GM19395 (cell line): ENCODE results near the gene COX7A2.
A peak's percentile ranks its signal among the peaks of the same experiment; 100 is the strongest.

Experiments used
- ATAC-seq: cut with Tn5 transposase; IDR thresholded peaks from one replicate; pipeline ENCODE4 v1.9.1; 2021; ENCODE audit warnings: mild to moderate bottlenecking, moderate library complexity; ENCODE audit not compliant: unreplicated experiment

COX7A2 gene

GRCh38 chr6:75268988-75269354 lies 25.4 kb upstream of the COX7A2 start:
- no peak for ATAC-seq

- ATAC-seq, result no peak
These were observed 24.8 kb upstream of the COX7A2 start for GRCh38 chr6:75268121-75268987.

- no peak for ATAC-seq
These were observed 23.9 kb upstream of the COX7A2 start for GRCh38 chr6:75267461-75267860.

DNA sequence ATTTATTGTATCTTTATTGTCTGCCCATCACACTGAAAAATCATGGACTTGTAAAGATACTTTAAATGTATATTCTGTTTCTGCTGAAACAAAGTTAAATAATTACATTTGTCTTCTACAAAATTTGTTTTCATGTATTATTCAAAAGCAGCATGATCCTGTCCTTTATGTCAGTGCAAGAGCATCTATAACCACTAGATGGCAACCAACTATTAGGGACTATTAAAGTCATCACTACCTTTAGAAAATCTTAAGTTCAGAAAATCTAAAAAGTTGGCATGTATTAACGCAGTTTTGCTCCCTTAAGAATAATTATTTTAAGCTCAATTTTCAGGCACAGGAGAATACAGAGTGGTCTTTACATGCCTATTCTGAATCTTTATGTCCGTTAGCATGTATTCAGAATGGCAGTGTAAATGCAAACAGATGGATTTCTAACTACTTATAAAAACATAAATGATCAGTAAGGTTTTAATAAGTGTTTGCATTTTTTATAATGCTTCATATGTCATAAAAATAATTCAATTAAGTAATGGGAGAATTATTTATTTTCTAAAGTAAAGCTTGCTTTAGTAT lies 23.2 kb upstream of the COX7A2 start:
- ATAC-seq, result peak; percentile 78

- no peak for ATAC-seq
These were observed 19.8 kb upstream of the COX7A2 start for GRCh38 chr6:75263401-75263750.

DNA sequence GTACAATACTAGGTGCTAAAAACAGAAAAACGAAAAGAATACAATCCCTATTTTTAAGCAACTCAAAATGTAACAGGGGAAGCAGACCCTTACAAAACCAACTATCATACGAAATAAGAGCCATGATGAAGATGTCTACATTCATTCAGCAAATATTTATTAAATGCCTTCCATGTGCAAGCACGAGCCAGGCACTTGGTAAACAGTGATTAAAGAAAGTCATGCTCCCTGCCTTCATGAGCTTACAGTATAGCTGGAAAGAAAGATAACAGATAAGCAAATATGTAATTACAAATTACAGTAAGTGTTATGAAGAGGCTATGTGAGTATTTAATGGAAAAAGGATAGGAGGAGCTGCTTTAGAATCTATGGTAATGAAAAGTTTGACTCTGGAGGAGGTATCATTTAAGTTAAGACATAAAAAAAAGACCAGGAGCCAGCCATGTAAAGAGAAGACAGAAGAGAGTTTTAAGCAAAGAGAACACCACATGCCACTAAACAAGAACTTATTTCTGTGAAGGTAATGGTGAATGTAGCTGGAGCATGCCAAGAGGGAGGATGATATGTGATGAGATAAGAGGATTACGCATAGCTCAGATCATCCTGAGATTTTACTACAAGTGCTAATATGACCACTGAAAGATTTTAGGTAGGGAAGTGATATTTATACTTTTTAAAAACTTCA lies 19.3 kb upstream of the COX7A2 start:
- no peak for ATAC-seq

- no peak for ATAC-seq
These were observed 17.7 kb upstream of the COX7A2 start for GRCh38 chr6:75261299-75261698.

- no peak for ATAC-seq
These were observed 13.9 kb upstream of the COX7A2 start for GRCh38 chr6:75257343-75258087.

- no peak for ATAC-seq
These were observed 7.0 kb upstream of the COX7A2 start for GRCh38 chr6:75250552-75250951.

- no peak for ATAC-seq
These were observed 6.2 kb upstream of the COX7A2 start for GRCh38 chr6:75249837-75250236.

GRCh38 chr6:75246386-75246785 lies 2.8 kb upstream of the COX7A2 start:
- no peak for ATAC-seq

DNA sequence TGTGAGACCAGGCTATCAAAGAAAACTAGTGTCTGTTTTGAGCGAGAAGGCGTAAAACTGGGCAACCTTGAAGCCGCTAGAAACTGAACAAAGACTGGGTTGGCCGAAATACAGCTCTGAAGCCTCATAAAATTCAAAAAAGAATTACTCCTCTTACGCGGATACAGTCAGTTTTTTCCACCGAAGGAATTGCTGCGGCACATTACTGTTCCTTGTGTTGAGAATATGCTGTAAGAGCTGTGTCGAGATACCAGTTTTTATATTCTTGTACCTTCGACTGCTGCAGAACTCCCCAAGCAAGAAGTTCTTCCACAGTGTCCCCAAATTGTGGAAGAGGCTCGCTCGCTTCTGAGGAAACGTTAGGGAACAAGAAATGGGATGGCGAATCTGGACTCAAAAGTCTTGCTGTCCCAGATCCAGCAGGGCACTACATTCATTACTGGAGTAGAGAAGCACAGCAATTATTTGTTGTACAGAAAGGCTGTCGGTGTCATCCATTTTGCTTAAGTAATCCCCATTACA lies 523 bp upstream of the COX7A2 start:
- ATAC-seq, result peak; percentile 24

DNA sequence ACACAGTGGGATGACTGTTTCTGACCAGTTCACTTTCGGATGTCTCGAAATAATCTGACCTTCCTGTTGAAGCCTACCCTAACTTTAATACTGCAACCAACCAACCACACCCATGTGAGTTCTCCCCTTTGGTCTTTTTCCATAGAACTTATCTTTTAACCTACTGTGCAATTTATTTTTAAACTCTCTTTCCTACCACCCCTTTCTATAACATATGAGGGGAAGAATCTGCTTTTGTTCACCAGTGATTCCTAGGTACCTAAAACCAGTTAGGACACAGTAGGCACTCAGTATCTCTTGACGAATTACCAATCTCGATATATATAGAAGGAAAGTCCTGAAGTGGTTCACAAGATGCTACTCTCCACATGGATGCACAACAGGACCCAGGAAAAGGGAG lies 7.0 kb downstream of the COX7A2 start:
- no peak for ATAC-seq

DNA sequence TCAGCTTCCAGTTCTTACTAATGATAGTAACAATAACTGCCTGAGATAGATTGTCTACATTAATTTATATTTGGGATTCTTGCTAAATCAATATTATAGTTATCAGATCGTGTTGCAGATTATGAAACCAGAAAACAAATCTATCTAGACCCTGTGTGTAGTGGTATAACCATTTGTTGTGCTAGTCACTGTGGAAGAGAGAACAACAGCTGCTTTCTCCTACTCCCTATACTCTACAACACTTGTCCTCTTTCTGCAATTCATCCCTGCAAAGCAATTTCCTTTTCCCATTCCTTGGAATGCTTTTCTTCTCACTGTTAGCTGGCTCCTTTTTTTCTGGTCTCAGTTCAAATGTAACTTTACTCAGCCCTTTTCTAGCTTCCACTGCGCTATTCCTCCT lies 8.3 kb downstream of the COX7A2 start:
- ATAC-seq, result no peak

DNA sequence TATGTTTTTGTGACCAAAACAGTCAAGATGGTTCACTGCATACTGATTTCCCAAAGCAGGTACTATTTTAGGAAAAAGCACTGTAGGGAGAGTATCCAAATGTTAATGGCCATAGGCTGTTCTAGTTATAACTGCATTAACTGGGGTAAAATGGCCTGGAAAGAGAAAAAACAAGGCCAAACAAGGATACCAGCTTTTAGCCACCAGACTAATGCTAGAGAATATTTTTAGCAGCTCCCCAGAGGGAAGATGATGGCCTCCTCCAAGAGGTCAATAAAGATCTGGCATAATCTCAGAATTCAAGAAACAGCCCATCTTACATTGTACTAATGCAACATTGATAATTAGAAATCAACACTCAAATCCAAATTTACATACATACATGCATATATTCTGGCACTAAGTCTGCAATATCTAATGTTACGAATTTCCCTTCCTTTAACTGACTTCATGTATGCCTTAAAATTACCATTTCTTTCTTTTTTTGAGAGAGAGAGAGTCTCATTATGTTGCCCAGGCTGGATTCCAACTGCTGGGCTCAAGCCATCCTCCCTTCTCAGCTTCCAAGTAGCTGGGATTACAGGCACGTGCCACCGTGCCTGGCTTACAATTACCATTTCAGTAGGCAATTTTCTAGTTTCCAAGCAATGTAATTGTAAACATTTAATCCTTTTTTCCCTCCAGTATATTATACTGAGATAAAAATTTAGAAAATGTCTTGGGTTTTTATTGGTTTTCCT lies 9.3 kb downstream of the COX7A2 start:
- ATAC-seq, result no peak

DNA sequence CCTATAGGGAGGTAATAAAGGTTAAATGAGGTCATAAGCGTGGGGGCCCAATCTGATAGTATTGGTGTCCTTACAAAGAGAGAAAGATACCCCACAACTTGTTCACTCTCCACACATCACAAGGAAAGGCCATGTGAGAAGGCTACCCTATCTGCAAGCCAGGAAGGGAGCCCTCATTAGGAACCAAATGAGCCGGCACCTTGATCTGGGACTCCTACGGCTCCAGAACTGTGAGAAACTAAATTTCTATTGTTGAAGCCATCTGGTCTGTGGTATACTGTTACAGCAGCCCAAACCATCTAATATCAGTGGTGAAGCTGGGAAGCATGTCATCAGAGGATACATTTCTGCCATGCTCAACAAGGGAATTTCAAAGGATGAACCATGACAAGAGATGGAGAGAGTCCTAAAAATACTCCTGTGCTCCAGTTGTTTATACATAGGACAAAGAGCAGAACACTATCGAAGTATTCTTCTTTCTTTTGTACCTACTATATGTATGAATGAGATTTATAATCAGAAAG lies 10.4 kb downstream of the COX7A2 start:
- no peak for ATAC-seq

DNA sequence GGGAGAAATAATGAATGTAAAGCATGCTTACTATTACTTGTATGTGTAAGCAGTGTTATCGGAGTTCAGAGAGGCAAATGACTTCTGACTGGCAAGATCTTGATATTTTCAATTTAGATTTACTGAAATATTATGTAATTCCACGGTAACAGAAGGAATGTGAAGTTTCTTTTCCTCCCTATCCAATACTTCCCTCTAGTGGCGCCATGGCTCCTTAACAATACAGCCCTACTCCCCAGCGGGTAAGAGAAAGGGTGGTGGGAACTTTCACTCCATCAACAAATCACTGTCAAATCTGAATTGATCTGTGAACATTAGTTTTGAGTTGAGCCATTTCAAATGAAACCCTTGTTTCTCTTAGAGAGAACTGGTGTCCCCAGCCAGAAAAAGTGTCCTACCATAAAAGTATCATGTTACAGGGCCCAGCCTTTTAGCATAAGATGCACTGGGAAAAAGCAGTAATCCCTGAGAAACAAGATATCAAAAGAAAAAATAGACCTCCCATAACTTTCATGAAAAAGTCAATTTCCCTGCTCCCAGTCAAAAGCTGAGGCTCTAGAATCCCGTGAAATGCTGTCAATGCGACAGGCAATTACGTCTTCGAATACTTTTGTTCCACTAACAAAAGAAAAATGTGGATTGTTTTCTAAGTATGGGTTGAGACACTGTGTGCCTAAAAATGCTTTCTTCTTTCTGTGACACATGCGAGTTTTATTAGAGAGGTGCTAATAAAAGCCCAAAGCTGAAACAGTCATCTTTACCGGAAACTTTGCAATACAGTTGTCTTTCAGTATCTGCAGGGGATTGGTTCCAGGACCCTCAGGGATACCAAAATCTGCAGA lies 12.9 kb downstream of the COX7A2 start:
- no peak for ATAC-seq

DNA sequence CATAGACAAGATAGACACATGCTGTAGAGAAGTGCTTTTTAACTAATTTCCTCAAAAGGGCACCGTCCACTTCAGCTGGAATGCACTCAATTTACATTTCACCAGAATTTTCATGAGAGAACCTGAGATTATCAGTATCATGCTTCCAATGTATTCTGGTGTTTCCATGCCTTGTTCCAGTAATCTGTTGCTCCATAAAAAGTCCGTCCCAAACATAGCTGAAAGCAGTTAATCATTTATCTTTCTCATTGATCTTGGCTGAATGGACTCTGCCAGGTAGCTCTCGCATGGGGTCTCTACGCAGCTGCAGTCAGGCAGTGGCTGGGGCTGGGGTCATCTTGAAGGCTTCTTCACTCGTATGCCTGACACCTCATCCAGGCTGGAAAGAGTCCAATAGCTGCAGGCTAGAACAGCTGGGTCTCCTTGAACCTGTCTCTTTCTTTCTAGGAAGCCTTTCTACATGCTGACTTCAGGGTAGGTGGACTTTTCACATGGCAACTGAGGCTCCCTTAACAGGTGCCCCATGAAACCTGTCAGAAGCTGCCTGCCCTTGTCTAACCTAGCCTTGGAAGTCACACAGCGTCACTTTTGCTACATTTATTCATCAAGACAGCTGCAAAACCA lies 19.2 kb downstream of the COX7A2 start:
- ATAC-seq, result no peak

GRCh38 chr6:75223428-75223827 lies 20.2 kb downstream of the COX7A2 start:
- ATAC-seq, result no peak
